Naive thymus-derived CD8-positive, alpha-beta T cell (primary cell): Measurements from ENCODE around the gene RIMOC1. TPM values are rescaled to one million over a fixed set of nuclear protein-coding genes. Genes with fewer than 3 reads are reported as not detected.
A peak's percentile ranks its signal among the peaks of the same experiment; 100 is the strongest.

Experiments
- ATAC-seq, 2 donors: fragments of 150-1000 bp; cut with Tn5 transposase in 1 of 2; sonication (Bioruptor Pico), chemical (Tn5 transposase) in 1 of 2; 1 replicate in 1 of 2; 2 replicates in 1 of 2; pipeline ENCODE4 v1.10.0; 2021; ENCODE audit warnings: mild to moderate bottlenecking in 2 of 2, moderate library complexity in 2 of 2
- POLR2A ChIA-PET: fragments of 350-600 bp; sonication (Branson Sonifier 250); formaldehyde crosslinking; loops from one replicate; lab custom pipeline; 2021; ENCODE audit warnings: antibody characterized with exemption; lab: Charles Lee
- DNase-seq, 10 donors: peaks; one replicate each; pipeline versions ENCODE4 v3.0.0 to v3.0.0-alpha.2; 2020 to 2022
- H3K27ac Mint-ChIP-seq, 10 donors: one replicate each; pipeline ENCODE4 v1.8.0; 2020 to 2022; ENCODE audit warnings: mild to moderate bottlenecking in 10 of 10, mixed read lengths in 10 of 10, moderate library complexity in 4 of 10, inconsistent platforms in 1 of 10
- H3K27me3 Mint-ChIP-seq, 5 donors: one replicate each; pipeline ENCODE4 v1.8.0; 2021 to 2022; ENCODE audit warnings: mixed read lengths in 5 of 5
- H3K36me3 Mint-ChIP-seq, 3 donors: one replicate each; pipeline ENCODE4 v1.8.0; 2020 to 2022; ENCODE audit warnings: mixed read lengths in 3 of 3, mild to moderate bottlenecking in 2 of 3, inconsistent platforms in 1 of 3
- H3K4me1 Mint-ChIP-seq, 4 donors: one replicate each; pipeline ENCODE4 v1.8.0; 2021 to 2022; ENCODE audit warnings: mixed read lengths in 4 of 4
- H3K4me3 Mint-ChIP-seq, 10 donors: one replicate each; pipeline ENCODE4 v1.8.0; 2020 to 2022; ENCODE audit warnings: mild to moderate bottlenecking in 10 of 10, mixed read lengths in 10 of 10, moderate library complexity in 6 of 10, inconsistent platforms in 1 of 10
- H3K9me3 Mint-ChIP-seq, 9 donors: one replicate each; pipeline ENCODE4 v1.8.0; 2020 to 2022; ENCODE audit warnings: mixed read lengths in 9 of 9, mild to moderate bottlenecking in 3 of 9, inconsistent platforms in 1 of 9, moderate library complexity in 1 of 9
- polyA plus RNA-seq, 3 donors: library from polyadenylated mRNA; unstranded; fragments of 300-500 nt; fragmentation: Illumina TruSeq; gene quantifications; one replicate each; pipeline ENCODE4 v1.2.3, GENCODE V29; 2021
- total RNA-seq, 8 experiments: library from RNA in 2 of 8; stranded (reverse) in 2 of 8; gene quantifications; one replicate each; pipeline ENCODE4 v1.2.3 and lab custom pipeline; 2021 to 2026

The RIMOC1 gene
- 10 to 100 TPM; 36.9 to 37.4 TPM for total RNA-seq
- polyA plus RNA-seq, result 10 to 100 TPM in 1 of 3 donors, 1 to 10 TPM in 2; 8.5 to 15.2 (median 9.5) TPM
- total RNA-seq (lab: John Stamatoyannopoulos, UW), result 17.2 to 58.2 (median 35.7) reads per million in 6 experiments

GRCh38 chr5:41903892-41904799 lies at the start of gene RIMOC1:
Gene RIMOC1, plus strand, starts transcription at chr5:41904344. Its CDS starts 24 bp downstream, at chr5:41904368.
- Mint-ChIP-seq H3K27ac (peak within 1 kb of the TSS; percentile 95 to 100 (median 98)), H3K36me3 (peaks cover 0 to 29% (median 4%) of the 10 kb centered on the region in 3 donors), H3K4me3 (peak within 1 kb of the TSS; percentile 88 to 100 (median 98)), H3K4me1 (peaks cover 12 to 46% (median 39%) of the 10 kb centered on the region in 4 donors), H3K27me3 (peaks cover 0 to 5% (median 0%) of the 10 kb centered on the region in 5 donors), H3K9me3 (no peaks in the 10 kb centered on the region)
- peak; percentile 87 to 88 for ATAC-seq
- peak; percentile 91 to 99 (median 96) for DNase-seq
- POLR2A ChIA-PET, result interaction anchor here (0.5 to 2.3 kb wide), 27 partner anchors 10 to 1699 kb away, joined by 3 to 51 read pairs (median 5); partner anchors contain the start of genes CCDC152, FBXO4, HMGCS1 and NNT

GRCh38 chr5:41856644-41857491 lies 47.3 kb upstream of the RIMOC1 start:
- POLR2A ChIA-PET, result interaction anchor here (1.1 to 1.4 kb wide), 3 partner anchors 12 to 68 kb away, joined by 4 to 6 read pairs (median 5); partner anchors contain the start of genes FBXO4 and RIMOC1
- ATAC-seq (peak; percentile 92), DNase-seq (peak in 9 of 10 donors; percentile 30 to 78 (median 63))
- Mint-ChIP-seq H3K4me1 (peaks cover 0 to 8% (median 2%) of the 10 kb centered on the region in 4 donors), H3K27ac (peak overlapping the region in 1 of 10 donors; percentile 10), H3K9me3 (no peaks in the 10 kb centered on the region), H3K36me3 (peaks cover 0 to 34% (median 14%) of the 10 kb centered on the region in 3 donors), H3K27me3 (no peaks in the 10 kb centered on the region), H3K4me3 (no peak overlapping the region)

GRCh38 chr5:41857989-41858388 lies 46.2 kb upstream of the RIMOC1 start:
- peaks cover 0 to 9% (median 2%) of the 10 kb centered on the region in 4 donors for H3K4me1 Mint-ChIP-seq
- DNase-seq (no peak), ATAC-seq (no peak)
- no peaks in the 10 kb centered on the region for H3K9me3 Mint-ChIP-seq
- H3K27ac Mint-ChIP-seq, result peak overlapping the region in 5 of 10 donors; percentile 3 to 42 (median 15)
- POLR2A ChIA-PET, result no interaction called here
- H3K4me3 Mint-ChIP-seq, result no peak overlapping the region
- no peaks in the 10 kb centered on the region for H3K27me3 Mint-ChIP-seq
- peaks cover 0 to 38% (median 14%) of the 10 kb centered on the region in 3 donors for H3K36me3 Mint-ChIP-seq

GRCh38 chr5:41858890-41859289 lies 45.3 kb upstream of the RIMOC1 start:
- H3K4me1 Mint-ChIP-seq, result peaks cover under 1 to 18% (median 9%) of the 10 kb centered on the region in 4 donors
- DNase-seq (no peak), ATAC-seq (no peak)
- no peak overlapping the region for H3K4me3 Mint-ChIP-seq
- H3K36me3 Mint-ChIP-seq, result peaks cover 0 to 41% (median 14%) of the 10 kb centered on the region in 3 donors
- POLR2A ChIA-PET, result no interaction called here
- no peaks in the 10 kb centered on the region for H3K27me3 Mint-ChIP-seq
- H3K9me3 Mint-ChIP-seq, result no peaks in the 10 kb centered on the region
- peak overlapping the region in 6 of 10 donors; percentile 4 to 60 (median 48) for H3K27ac Mint-ChIP-seq

- DNase-seq, result no peak
- POLR2A ChIA-PET, result interaction anchor here (0.5 kb wide), 1 partner anchor 67 kb away, joined by 3 read pairs; no protein-coding TSS in a partner anchor
- Mint-ChIP-seq H3K27me3 (no peaks in the 10 kb centered on the region), H3K4me3 (no peak overlapping the region), H3K4me1 (peaks cover 26 to 64% (median 52%) of the 10 kb centered on the region in 4 donors), H3K36me3 (peaks cover 0 to 31% (median 8%) of the 10 kb centered on the region in 3 donors), H3K9me3 (no peaks in the 10 kb centered on the region), H3K27ac (peak overlapping the region; percentile 0 to 67 (median 30))
- ATAC-seq, result no peak
Measured at GRCh38 chr5:41863871-41864486, 40.2 kb upstream of the RIMOC1 start.

GRCh38 chr5:41869151-41869723 lies 34.9 kb upstream of the RIMOC1 start:
- peak overlapping the region; percentile 86 to 94 (median 90) for H3K4me3 Mint-ChIP-seq
- peak overlapping the region; percentile 86 to 99 (median 95) for H3K27ac Mint-ChIP-seq
- DNase-seq (peak in 3 of 10 donors; percentile 5 to 40 (median 12)), ATAC-seq (no peak)
- peaks cover 0 to 3% (median 0%) of the 10 kb centered on the region in 3 donors for H3K36me3 Mint-ChIP-seq
- H3K9me3 Mint-ChIP-seq, result no peaks in the 10 kb centered on the region
- no peaks in the 10 kb centered on the region for H3K27me3 Mint-ChIP-seq
- POLR2A ChIA-PET, result interaction anchor here (0.6 to 2.9 kb wide), 5 partner anchors 12 to 1251 kb away, joined by 4 to 18 read pairs (median 6); partner anchors contain the start of genes FBXO4, RIMOC1 and ZNF131
- H3K4me1 Mint-ChIP-seq, result peaks cover 31 to 65% (median 53%) of the 10 kb centered on the region in 4 donors

- peaks cover 27 to 58% (median 48%) of the 10 kb centered on the region in 4 donors for H3K4me1 Mint-ChIP-seq
- peak within 1 kb of the TSS; percentile 86 to 94 (median 90) for H3K4me3 Mint-ChIP-seq
- H3K9me3 Mint-ChIP-seq, result no peaks in the 10 kb centered on the region
- no peaks in the 10 kb centered on the region for H3K27me3 Mint-ChIP-seq
- peak within 1 kb of the TSS; percentile 90 to 99 (median 96) for H3K27ac Mint-ChIP-seq
- DNase-seq, result peak; percentile 82 to 97 (median 93)
- peaks cover 0 to 3% (median 0%) of the 10 kb centered on the region in 3 donors for H3K36me3 Mint-ChIP-seq
- ATAC-seq, result peak; percentile 93 to 94
- POLR2A ChIA-PET, result interaction anchor here (0.6 to 3.8 kb wide), 10 partner anchors 31 to 1614 kb away, joined by 3 to 37 read pairs (median 6); partner anchors contain the start of genes FBXO4, HMGCS1, RIMOC1 and TMEM267
Measured at GRCh38 chr5:41869724-41870626, 34.2 kb upstream of the RIMOC1 start, which contains the start of gene OXCT1. Gene OXCT1, minus strand, starts transcription at chr5:41870425. Its CDS starts 67 bp downstream, at chr5:41870358.

GRCh38 chr5:41870627-41871048 lies 33.5 kb upstream of the RIMOC1 start:
- peaks cover 22 to 51% (median 42%) of the 10 kb centered on the region in 4 donors for H3K4me1 Mint-ChIP-seq
- no peaks in the 10 kb centered on the region for H3K27me3 Mint-ChIP-seq
- no peaks in the 10 kb centered on the region for H3K9me3 Mint-ChIP-seq
- DNase-seq (no peak), ATAC-seq (no peak)
- POLR2A ChIA-PET, result interaction anchor here (0.9 to 3.8 kb wide), 8 partner anchors 31 to 1613 kb away, joined by 3 to 37 read pairs (median 6); partner anchors contain the start of genes FBXO4, HMGCS1, RIMOC1 and TMEM267
- H3K4me3 Mint-ChIP-seq, result peak overlapping the region; percentile 86 to 94 (median 90)
- peaks cover 0 to 3% (median 0%) of the 10 kb centered on the region in 3 donors for H3K36me3 Mint-ChIP-seq
- peak overlapping the region; percentile 90 to 99 (median 96) for H3K27ac Mint-ChIP-seq

GRCh38 chr5:41871852-41872251 lies 32.3 kb upstream of the RIMOC1 start:
- POLR2A ChIA-PET, result interaction anchor here (1.0 to 3.8 kb wide), 3 partner anchors 32 to 1249 kb away, joined by 3 to 37 read pairs (median 6); partner anchors contain the start of genes FBXO4 and RIMOC1
- Mint-ChIP-seq H3K36me3 (no peaks in the 10 kb centered on the region), H3K9me3 (no peaks in the 10 kb centered on the region), H3K27ac (peak overlapping the region in 5 of 10 donors; percentile 20 to 98 (median 62)), H3K27me3 (no peaks in the 10 kb centered on the region), H3K4me1 (peaks cover 17 to 40% (median 32%) of the 10 kb centered on the region in 4 donors), H3K4me3 (peak overlapping the region in 1 of 10 donors; percentile 20)
- ATAC-seq (no peak), DNase-seq (no peak)
